Heart right ventricle (tissue), 16 donors: ENCODE data around the gene CPZ. TPM values are rescaled to one million over a fixed set of nuclear protein-coding genes. Genes with fewer than 3 reads are reported as not detected.

ENCODE experiments used
- ATAC-seq, 8 donors: fragments of 200-7000 bp; cut with Tn5 transposase; one replicate each; pipeline ENCODE4 v1.9.1; 2020; ENCODE audit warnings: mild to moderate bottlenecking in 8 of 8, moderate library complexity in 8 of 8, moderate number of reproducible peaks in 1 of 8
- DNase-seq, 2 donors: peaks; one replicate each; pipeline ENCODE4 v3.0.0-alpha.2; 2020
- H3K27ac ChIP-seq, 10 donors: fragments of 200-600 bp; sonication (generic) in 2 of 10; one replicate each; pipeline versions ENCODE4 v1.5.0 to v1.8.0; 2020 to 2022; ENCODE audit warnings: mild to moderate bottlenecking in 3 of 10
- H3K27me3 ChIP-seq, 7 donors: fragments of 200-600 bp; one replicate each; pipeline ENCODE4 v1.8.0; 2021 to 2022; ENCODE audit warnings: mild to moderate bottlenecking in 2 of 7
- H3K36me3 ChIP-seq, 9 donors: fragments of 200-600 bp; sonication (generic) in 1 of 9; one replicate each; pipeline versions ENCODE4 v1.5.0 to v1.8.0; 2020 to 2022; ENCODE audit warnings: mild to moderate bottlenecking in 2 of 9
- H3K4me1 ChIP-seq, 9 donors: fragments of 200-600 bp; sonication (generic) in 1 of 9; one replicate each; pipeline versions ENCODE4 v1.5.0 to v1.8.0; 2020 to 2022; ENCODE audit warnings: mild to moderate bottlenecking in 4 of 9
- H3K4me3 ChIP-seq, 10 donors: fragments of 200-600 bp; sonication (generic) in 2 of 10; one replicate each; pipeline versions ENCODE4 v1.5.0 to v1.8.0; 2020 to 2022; ENCODE audit warnings: mild to moderate bottlenecking in 7 of 10, moderate library complexity in 2 of 10
- H3K9me3 ChIP-seq, 11 donors: fragments of 200-600 bp in 10 of 11; sonication (generic) in 2 of 11; one replicate each; pipeline versions ENCODE4 v1.5.0 to v1.8.0; 2013 to 2022; ENCODE audit warnings: mild to moderate bottlenecking in 2 of 11, control low read depth in 1 of 11, moderate library complexity in 1 of 11
- CTCF ChIP-seq, 9 donors: fragments of 200-600 bp; sonication (generic) in 2 of 9; IDR thresholded peaks; one replicate each; pipeline versions ENCODE4 v1.5.0 to v1.8.0; 2021 to 2022; ENCODE audit warnings: antibody characterized with exemption in 9 of 9, mild to moderate bottlenecking in 5 of 9, moderate library complexity in 1 of 9
- whole genome bisulfite sequencing, 2 donors: extraction: QIAGEN DNeasy Blood & Tissue Kit; methylation state at CpG; one replicate each; pipeline ENCODE4 v1.1.7; 2013; ENCODE audit warnings: inconsistent platforms in 1 of 2; 5-methylcytosine and 5-hydroxymethylcytosine counted together
- intact Hi-C, 10 donors: fragments of 100-400 bp; cut with DNase I; formaldehyde crosslinking; loops; one replicate each; pipeline versions ENCODE4 v1.11.1 to v1.14.2; 2022
- polyA plus RNA-seq, 2 donors: library from polyadenylated mRNA; stranded (reverse); fragments of 200-250 nt; gene quantifications; one replicate each; pipeline ENCODE4 v1.2.3, GENCODE V29; 2013
- total RNA-seq, 10 donors: library from RNA; stranded (reverse); fragmentation: NEBNext Ultra II Directional in 3 of 10; extraction: Animal tissue kit (Norgen Biotek cat#: 25700) in 3 of 10; gene quantifications; one replicate each; pipeline versions ENCODE4 v1.2.1 to v1.2.4, GENCODE V29; 2021 to 2023
- donor health status: Arrhythmogenic right ventricular cardiomyopathy.
- donor health status: ischemic (EF 13 %, LVEDD 7.1; RV severe dilation, severe dysfunction).
- donor health status: healthy with polysubstance abuse.
- donor health status: DM: no; HTN: yes; CAD: no.
- donor health status: DM: no; HTN: no; CAD: no.
- donor health status: ischemic (EF 25% LVEDD 6.9; RV normal size, moderate dysfunction).
- donor health status: ischemic (EF 25% LVEDD 5.7; RV mildly dilated, moderate dysfunction).
- donor health status: healthy.
- donor health status: DM: yes; HTN: yes; CAD: no.
- donor health status: Ischemic cardiomyopathy.
- donor health status: ischemic (EF 35%, LVEDD 5.7; RV mildly dilated, moderate dysfunction).
- donor health status: nonischemic (EF 11% LVEDD 7.7; RV severe dilation, severe dysfunction).
- donor health status: DM: yes; HTN: yes; CAD: no.
- donor health status: PGD.
- donor health status: ischemic (EF 29% LVEDD 5.4; RV normal size, mild dysfunction).
- donor health status: nonischemic (EF 23%, LVEDD 6.1; RV moderate dilation, normal function).

CPZ gene
- total and polyA plus RNA-seq, 12 donors, result 0.12 to 0.85 (median 0.70) TPM; not detected in 5

DNA sequence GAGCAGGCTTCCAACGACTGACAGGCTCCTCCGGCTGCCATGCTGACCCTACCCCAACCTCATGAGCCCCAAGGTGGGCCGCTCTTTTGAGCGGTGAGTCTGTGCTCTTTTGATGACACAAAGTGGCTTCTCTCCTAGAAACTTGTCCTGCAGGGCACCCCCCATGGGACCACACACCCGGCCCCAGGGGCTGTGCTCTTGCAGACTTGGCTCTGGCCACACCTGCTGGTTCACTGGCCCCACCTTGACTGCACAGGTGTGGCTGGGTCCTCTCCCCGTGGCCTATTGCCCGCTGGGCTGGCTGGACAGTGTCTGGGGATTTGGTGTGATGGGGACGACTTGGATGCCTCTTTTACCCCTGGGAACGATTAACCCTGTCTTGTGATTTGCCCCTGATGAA lies 1.5 kb upstream of the CPZ start:
- Histone ChIP-seq H3K9me3 (no peaks in the 10 kb centered on the region), H3K4me3 (no peak overlapping the region), H3K36me3 (no peaks in the 10 kb centered on the region), H3K27me3 (peaks cover 15 to 86% (median 76%) of the 10 kb centered on the region in 7 donors), H3K27ac (no peak overlapping the region), H3K4me1 (peaks cover 0 to 12% (median 0%) of the 10 kb centered on the region in 9 donors)
- DNase-seq (no peak), ATAC-seq (no peak)
- WGBS, 2 donors, result 78 to 79% methylated on average over 9 of the region's 9 CpGs
- TF ChIP-seq CTCF (IDR thresholded peaks at IDR 0.05), result no peak
- intact Hi-C loops, result loop anchor here in 9 of 10 donors (5.0 to 10.0 kb wide), 4 partner anchors 119 to 349 kb away; no protein-coding TSS in a partner anchor

- Histone ChIP-seq H3K36me3 (no peaks in the 10 kb centered on the region), H3K27ac (no peak overlapping the region), H3K27me3 (peaks cover 15 to 79% (median 69%) of the 10 kb centered on the region in 7 donors), H3K4me3 (no peak overlapping the region), H3K4me1 (peaks cover 0 to 12% (median 0%) of the 10 kb centered on the region in 9 donors), H3K9me3 (no peaks in the 10 kb centered on the region)
- TF ChIP-seq CTCF (IDR thresholded peaks at IDR 0.05), result no peak
- DNase-seq, result no peak
- WGBS, 2 donors, result 55 to 60% methylated on average over 15 of the region's 15 CpGs
- no peak for ATAC-seq
- intact Hi-C loops, result loop anchor here in 9 of 10 donors (2.0 to 10.0 kb wide), 5 partner anchors 119 to 349 kb away; no protein-coding TSS in a partner anchor
These were observed 769 bp upstream of the CPZ start for GRCh38 chr4:8591626-8592365.

DNA sequence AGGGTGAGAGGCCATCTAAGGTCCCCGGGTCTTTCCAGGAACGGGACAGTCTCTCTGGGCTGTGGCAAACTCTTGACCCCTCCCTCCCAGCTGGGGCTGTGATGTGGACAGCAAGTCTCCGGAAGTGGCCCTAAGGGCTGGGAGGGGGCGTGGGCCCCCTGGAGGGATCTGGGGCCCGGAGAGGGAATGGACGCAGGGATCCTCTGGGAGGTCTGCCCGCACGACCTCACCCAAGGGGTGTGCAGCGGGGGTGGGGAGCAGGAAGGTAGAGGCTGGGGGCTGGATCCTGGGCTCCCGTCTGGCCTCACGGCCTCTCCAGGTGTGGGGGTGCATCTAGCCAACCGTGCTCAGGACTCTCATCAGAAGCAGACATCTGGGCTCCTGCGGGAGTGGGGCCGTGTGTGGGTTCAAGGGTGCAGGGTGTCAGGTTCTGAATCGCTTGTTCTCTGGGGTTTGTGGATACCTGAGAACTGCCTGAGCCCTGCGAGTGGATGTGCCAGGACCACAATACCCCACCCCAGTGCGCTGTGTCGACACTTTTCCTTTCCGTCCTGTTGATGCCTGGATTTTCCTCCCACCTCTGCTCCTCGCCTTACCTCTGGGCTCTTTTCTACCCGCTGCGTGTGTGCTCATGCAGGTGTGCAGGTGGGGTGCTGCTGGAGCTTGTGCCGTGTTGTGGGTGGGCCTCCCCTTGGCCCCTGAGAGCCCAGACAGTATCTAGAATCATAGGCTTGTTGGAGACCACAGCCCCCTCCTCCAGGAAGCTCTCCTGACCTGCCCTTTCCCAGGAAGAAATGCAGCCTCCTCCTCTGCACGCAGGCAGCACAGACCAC lies 915 bp downstream of the CPZ start:
- no peak for TF ChIP-seq CTCF (IDR thresholded peaks at IDR 0.05)
- intact Hi-C loops, result loop anchor here (1.0 to 10.0 kb wide), 6 partner anchors 121 to 351 kb away; no protein-coding TSS in a partner anchor
- Histone ChIP-seq H3K27me3 (peaks cover 11 to 67% (median 52%) of the 10 kb centered on the region in 7 donors), H3K27ac (no peak overlapping the region), H3K9me3 (no peaks in the 10 kb centered on the region), H3K4me1 (peaks cover 0 to 12% (median 0%) of the 10 kb centered on the region in 9 donors), H3K36me3 (no peaks in the 10 kb centered on the region), H3K4me3 (peak overlapping the region in 3 of 10 donors; percentile 10 to 14 (median 14))
- DNase-seq (no peak), ATAC-seq (peak in 1 of 8 donors; percentile 10)
- 21 to 24% methylated on average over 24 of the region's 24 CpGs for WGBS, 2 donors
